GM19468 (cell line): ENCODE results near the gene BPNT1.
"Not testable (repeated sequence)": the region's sequence is repeated elsewhere in the genome, so short reads cannot be mapped to it uniquely, and the experiment has no call there.

ENCODE experiments used
- ATAC-seq: cut with Tn5 transposase; IDR thresholded peaks from one replicate; pipeline ENCODE4 v1.9.1; 2021; ENCODE audit warnings: mild to moderate bottlenecking, moderate library complexity, moderate number of reproducible peaks; ENCODE audit not compliant: unreplicated experiment; ENCODE audit errors: extremely low read depth

The BPNT1 gene, protein sequence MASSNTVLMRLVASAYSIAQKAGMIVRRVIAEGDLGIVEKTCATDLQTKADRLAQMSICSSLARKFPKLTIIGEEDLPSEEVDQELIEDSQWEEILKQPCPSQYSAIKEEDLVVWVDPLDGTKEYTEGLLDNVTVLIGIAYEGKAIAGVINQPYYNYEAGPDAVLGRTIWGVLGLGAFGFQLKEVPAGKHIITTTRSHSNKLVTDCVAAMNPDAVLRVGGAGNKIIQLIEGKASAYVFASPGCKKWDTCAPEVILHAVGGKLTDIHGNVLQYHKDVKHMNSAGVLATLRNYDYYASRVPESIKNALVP

DNA sequence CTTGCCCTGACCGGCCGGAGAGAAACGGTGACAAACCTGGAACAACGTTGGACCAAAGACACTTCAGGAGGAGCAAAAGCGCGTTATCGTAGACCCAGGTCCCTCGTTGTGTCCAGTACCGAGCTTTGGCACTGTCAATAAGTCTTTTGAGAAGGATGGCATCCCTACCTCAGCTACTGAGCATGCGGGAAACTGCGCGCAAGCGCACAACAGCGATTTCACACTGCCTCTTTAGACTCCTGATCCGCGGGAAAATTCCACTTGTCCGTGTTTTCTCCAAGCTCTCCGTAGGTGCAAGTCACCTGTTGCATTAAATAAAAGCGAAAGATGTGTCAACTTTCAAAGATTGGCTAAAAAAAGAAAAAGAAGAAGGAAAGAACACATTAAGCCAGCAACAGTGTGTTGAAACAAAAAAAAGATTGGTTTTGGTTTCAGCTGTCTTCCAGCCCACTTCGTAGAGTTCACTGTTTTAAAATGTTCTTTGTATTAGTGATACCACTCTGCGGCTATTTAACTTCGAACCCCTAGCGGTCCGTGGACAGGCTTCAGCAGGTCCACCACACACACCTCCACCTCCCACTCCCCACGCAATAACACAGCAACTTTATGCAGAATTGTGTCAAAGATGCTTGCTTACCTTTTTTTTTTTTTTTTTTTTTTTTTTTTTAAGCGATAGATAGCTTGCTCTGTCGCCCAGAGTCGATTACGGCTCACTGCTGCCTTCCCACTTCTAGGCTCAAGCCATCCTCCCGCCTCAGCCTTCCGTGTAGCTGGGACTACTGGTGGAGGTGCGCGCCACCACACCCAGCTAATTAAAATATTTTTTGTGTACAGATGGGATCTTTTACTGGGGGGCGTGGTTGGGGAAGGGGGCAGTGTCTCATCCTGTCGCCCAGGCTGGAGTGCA is at the start of gene BPNT1:
TSS of gene BPNT1 (minus strand) at position 139 of the 907 bp plus-strand sequence. CDS start 9,942 bp downstream, outside the sequence.
- ATAC-seq = peak; percentile 46

DNA sequence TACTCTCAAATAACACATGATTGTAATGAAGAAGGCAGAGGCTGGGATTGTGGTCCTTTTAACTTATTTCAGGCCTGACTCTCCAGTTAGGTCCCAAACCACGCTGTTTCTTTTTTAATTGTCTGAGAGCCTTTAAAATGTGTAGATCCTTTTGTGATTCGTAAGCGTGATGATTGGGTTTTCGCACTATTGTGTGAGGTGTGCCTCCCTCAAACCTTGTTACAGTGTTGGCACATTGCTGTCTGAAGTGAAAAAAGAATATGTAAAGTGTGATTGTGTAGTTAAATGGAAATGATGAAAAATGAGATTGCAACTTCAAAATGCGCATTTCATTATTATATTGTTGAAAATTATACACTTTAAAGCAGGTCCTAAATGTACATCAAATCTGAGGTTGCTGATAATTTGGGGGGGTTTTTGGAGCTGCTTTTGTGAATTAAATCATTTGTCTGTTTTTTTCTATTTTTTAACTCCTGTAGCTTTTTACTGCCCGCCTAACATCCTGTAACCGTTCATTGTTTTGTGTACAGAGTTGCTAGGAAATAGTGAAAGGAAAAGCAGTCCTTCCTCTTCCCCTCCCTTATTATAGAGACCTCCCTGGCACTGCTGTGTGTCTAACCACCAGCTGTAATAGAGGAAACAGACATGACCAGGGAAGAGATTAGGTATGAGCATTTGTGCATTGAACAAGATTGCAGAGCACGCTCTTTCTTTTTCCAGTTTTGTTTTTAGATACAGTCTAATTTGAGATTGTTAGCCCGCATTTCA is 47.6 kb upstream of the BPNT1 start:
- no peak for ATAC-seq

DNA sequence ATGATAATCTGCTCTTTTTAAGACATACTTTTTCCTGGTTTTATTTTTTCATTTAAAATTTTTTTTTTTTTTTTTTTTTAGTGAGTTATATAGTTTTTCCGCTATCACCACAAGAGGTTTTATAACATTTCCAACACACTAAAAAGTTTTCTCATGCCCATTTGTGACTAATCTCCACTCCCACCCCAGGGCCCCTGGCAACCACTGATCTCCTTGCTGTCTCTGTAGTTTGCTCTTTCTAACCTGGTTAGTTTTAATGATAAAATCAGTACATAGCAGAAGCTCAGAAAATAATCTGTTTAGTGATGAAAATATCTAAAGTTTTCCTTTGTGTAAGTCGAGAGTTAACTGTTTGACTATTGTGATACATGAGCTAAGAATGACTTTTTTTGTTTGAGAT is 46.2 kb upstream of the BPNT1 start:
- no peak for ATAC-seq

DNA sequence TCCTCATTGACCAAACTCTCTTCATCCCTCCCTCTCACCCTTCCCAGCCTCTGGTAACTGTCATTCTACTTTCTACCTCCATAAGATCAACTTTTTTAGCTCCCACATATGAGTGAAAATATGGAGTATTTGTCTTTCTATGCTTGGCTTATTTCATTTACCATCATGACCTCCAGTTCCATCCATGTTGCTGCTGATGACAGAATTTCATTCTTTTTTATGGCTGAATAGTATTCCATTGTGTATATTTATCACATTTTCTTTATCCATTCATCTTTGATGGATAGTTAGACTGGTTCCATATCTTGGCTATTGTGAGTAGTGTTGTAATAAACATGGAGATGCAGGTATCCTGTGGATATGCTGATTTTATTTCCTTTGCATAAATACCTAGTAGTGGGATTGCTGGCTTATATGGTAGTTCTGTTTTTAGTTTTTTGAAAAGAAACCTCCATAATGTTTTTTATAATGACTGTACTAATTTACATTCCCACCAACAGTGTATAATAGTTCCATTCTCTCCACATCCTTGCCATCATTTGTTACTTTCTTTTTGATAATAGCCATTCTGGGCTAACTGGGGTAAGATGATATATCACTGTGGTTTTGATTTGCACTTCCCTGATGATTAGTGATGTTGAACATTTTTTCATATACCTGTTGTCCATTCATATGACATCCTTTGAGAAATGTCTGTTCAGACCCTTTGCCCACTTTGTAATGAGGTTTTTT is 40.1 kb upstream of the BPNT1 start:
- no peak for ATAC-seq

DNA sequence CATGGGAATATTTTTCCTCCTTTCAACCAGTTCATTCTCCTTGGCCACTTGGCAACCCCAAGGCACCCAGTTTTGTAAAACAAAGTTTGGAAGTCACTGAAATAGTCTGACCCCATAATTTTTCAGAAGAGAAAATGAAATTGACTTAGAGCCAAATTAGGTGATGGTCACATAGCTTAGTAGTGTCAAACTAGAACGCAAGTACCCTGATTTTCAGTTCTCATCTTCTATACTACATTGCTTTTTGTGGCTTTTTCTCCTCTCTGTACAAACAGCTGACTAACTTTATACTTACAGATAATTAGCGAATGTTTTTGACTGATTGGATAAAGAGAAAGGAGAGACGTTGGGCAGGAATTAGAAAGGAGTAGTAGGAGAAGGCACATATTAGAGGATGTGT is 37.5 kb upstream of the BPNT1 start:
- ATAC-seq = no peak

DNA sequence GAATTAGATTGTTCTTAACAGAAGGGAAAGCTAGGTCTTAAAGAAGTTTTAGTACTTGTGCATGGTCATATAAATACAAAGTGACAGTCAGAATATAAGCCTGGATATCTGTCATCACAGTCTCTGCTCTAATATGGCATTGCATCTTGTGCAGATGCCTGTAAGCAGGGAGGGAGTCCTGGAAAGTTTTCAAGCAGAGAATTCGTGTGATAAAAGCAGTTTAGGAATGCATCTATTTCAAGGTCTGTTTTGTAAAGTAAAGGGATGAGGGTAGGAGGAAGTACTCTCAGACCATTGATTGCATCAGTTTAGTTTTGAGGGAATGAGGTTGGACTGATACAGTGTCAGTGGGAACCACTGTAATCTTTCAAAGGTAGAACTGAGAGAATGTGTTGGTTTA is 35.0 kb upstream of the BPNT1 start:
- ATAC-seq = no peak

DNA sequence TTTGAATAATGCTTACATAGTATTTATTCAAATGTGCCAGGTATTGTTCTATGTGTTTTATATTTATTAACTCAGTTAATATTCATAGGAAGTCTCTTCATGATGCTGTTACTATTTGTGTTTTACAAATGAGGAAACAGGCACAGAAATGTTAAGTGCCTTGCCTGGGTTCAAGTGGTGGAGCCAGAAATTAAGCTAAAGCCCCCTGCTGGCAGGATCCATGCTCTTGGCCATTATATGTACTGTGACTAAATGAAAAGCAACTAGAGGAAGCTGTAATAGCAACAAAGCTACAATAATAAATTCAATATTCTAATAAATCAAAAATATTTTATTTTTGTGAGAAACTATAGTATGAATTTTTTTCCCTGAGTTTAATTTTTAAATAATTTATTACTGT is 34.3 kb upstream of the BPNT1 start:
- ATAC-seq = no peak

DNA sequence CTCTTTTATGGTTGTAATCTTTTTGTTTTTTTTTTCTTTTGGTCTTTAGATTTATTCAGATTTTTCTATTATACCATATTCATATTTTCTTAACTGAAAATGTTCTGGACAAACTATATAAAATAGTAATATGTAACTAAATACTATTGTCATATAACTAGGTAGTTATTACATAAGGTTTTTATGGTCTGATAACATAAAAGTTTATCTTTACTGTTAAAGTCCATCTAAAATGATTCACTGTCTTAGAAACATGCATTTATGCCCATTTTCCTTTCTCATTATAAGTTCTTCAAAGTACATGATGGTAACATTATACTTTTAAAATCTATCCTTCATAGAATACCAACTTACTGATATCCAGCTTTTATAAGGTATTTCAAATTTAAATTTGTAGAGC is 33.5 kb upstream of the BPNT1 start:
- no peak for ATAC-seq

DNA sequence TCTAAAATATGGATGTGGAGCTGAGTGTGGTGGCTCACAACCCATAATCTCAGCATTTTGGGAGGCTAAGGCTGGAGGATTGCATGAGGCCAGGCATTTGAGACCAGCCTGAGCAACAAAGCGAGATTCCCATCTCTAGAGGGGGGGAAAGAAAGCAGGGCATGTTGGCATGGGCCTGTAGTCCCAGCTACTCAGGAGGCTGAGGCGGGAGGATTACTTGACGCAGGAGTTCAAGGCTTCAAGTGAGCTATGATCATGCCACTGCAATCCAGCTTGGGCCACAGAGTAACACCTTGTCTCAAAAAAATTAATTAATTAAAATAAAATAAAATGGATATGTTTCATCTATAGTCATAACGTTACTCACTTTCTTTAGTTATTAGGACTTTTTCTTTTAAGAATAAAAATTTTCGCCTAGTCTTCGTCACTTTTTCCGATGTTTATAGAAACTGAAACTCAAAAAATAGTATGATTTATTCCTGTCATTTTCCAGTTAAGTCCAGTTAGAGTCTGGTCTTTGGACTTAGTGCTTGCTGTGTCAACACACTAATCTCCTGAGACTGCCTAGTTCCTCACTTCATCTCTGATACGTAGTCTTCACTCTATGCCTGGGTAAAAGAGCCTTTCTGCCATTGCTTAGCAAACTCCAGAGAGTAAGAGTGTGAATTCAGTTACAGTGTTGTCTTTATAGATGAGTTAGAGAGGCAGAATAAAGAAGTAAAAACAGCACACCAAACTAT is 32.4 kb upstream of the BPNT1 start:
- no peak for ATAC-seq

DNA sequence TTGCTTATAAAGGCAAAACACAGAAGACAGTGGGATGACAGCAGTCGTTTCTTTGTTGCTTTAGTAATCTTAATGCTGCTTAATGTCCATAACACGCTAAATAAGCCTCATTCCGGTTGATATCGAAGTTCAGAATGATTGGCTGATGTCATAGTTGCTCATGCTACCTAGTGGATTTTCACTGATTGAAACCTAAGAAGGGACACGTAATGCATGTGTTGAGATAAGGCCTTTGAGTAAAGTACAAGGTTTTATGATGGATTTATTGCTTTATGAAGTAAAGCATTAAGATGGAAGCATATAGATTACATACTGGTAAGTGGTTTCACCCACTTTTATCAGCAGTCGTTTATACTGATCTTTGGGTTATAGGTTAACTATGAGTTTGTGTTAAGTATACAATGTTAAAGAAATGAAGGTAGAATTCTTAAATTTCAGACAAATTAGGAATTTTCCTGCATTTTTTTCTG is 29.5 kb upstream of the BPNT1 start:
- ATAC-seq = no peak

DNA sequence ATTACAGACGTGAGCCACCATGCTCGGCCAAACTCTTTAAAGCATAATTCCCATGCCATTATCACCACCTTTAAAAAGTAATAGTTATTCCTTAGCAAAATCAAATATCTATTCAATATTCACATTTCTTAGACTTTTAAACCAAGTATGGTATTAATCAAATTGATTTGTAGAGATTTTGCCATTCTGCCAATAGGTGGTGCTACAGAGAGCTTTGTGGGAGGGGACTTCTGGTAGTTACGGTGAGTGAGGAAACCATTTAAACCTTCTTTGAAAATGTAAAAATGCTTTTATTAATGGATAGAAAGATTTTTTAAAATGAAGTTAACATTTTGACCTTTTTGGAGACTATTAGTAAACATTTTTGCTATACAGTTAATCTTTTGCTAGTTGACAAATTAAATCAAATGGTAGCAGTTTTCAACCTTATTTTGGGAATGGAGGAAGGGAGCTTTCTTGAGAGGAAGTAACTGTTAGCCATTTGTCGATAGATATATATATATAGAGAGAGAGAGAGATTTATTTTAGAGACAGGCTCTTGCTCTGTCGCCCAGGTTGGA is 23.6 kb upstream of the BPNT1 start:
- ATAC-seq = no peak

DNA sequence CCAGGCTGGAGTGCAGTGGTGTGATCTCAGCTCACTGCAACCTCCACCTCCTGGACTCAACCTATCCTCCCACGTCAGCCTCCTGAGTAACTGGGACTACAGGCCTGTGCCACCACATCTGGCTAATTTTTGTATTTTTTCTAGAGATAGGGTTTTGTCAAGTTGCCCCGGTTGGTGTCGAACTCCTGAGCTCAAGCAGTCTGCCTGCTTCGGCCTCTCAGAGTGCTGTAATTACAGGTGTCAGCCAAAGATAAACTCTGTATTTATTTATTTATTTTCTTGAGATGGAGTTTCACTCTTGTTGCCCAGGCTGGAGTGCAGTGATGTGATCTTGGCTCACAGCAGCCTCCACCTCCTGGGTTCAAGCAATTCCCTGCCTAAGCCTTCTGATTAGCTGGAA is 23.0 kb upstream of the BPNT1 start:
- ATAC-seq = not testable (repeated sequence)

DNA sequence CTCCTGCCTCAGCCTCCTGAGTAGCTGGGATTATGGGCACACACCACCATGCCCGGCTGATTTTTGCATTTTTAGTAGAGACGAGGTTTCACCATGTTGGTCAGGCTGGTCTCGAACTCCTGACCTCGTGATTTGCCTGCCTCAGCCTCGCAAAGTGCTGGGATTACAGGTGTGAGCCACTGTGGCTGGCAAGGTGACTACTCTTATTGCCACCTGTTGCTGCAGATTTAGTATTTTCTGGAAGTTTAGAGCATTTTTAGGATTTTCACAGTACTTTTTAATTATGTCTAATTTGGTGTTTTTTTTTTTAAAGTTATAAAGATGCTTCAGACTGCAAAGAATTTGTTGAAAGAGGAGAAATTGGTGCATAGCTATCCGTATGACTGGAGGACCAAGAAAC is 20.9 kb upstream of the BPNT1 start:
- ATAC-seq = not testable (repeated sequence)

DNA sequence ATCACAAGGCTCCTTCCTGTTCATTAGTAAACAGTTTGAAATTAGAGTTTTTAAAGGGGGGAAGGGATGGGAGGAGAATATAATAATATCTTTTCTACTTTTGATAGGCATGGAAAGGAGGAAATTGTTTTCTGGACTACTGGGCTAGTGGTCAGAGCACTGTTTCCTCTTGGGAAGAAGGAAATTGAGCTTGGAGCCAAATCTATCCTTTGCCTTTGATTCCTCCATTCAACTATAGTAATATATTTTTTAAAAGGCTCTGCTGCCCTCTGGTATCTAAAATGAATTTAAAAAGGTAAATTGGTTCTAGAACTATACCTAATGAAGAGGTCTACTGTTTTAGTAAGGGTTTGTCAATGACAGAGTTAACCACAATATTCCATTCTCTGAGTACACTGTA is 10.2 kb upstream of the BPNT1 start:
- ATAC-seq = no peak

DNA sequence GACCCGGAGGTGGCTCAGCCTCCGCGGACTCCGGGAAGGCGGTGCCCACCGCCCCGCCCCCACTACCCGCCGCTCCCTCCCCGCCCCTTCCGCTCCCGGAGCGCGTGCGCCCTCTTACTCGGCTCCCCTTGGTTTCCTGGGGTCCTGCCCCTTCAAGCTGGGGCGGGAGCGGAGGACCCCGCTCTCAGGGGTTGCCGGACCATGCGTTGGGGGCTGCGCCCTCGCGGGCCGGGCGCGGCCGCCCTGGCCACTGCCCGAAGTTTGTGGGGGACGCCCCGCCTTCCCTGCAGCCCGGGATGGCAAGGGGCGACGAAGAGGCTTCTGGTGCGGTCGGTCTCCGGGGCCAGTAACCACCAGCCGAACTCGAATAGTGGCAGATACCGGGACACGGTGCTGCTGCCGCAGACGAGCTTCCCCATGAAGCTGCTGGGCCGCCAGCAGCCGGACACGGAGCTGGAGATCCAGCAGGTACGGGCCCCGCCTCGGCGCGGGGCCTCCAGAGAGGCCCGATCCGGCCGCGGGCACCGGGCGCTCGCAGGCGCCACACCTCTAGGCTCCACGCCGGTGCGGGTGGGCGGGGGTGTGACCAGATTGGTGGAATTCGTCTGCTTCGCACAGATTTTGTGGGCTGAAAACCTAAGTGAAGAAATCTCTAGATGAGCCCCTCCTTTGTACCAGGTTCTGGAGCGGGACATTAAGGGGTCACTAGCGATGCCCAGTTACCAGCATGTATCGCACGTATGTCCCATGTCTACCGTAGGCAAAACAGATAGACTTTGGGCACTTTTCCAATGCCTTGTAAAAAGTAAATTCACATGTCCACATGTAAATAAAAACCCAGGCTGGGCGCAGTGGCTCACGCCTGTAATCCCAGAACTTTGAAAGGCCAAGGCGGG is 4.7 kb upstream of the BPNT1 start, which contains the start of gene IARS2:
TSS of gene IARS2 (plus strand) at position 117 of the 896 bp plus-strand sequence. CDS start at position 202, 85 bp downstream.
- peak; percentile 40 for ATAC-seq

DNA sequence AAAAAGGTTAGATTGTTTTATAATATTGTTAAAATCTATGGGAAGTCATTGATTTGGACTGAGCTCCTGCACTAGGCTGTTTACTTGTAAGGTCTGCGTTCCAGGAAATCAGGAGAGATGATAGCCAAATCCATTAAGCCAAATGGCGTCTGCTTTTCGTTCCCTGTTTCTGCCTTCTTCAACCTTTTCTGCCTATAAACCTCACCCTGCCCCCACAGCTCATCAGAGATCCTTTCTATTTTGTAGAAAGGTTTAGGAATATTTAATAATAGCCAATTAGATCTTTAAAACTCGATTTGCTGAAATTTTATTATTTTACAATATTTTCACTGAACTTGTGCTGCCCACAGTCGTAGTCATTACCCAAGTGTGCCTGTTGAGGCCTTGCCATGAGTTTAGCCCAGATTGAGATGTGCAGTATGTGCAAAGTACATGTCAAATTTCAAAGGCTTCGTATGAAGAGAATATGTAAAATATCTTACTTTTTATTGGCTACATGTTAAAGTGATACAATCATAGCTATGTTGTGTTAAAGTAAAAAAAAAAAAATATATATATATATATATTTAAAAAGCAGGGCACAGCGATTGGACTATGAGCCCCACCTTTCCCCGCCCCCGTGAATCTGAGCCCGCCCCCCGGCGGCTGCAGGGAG is 3.9 kb upstream of the BPNT1 start:
- ATAC-seq = no peak

DNA sequence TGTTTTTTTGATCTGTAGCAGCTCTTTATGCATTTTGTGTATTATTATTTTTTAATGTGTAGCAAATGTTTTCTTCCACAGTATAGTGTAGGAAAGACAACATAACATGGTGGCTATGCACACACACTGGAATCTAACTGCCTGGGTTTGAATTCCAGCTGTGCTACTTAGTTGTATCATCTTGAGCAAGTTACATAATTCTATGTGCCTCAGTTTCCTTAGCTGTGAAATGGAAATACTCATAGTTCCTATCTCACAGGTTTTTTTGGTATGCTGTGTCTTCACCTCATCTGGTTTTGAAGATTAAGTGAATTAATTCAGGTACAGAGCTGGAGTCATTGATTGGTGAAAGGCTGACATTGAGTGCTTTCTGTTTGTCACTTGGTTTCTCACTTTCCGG is 3.1 kb upstream of the BPNT1 start:
- no peak for ATAC-seq
